Measurements from ENCODE around the gene HIC1. TPM values are rescaled to one million over a fixed set of nuclear protein-coding genes. Genes with fewer than 3 reads are reported as not detected.
A peak's percentile ranks its signal among the peaks of the same experiment; 100 is the strongest.

The HIC1 gene, protein sequence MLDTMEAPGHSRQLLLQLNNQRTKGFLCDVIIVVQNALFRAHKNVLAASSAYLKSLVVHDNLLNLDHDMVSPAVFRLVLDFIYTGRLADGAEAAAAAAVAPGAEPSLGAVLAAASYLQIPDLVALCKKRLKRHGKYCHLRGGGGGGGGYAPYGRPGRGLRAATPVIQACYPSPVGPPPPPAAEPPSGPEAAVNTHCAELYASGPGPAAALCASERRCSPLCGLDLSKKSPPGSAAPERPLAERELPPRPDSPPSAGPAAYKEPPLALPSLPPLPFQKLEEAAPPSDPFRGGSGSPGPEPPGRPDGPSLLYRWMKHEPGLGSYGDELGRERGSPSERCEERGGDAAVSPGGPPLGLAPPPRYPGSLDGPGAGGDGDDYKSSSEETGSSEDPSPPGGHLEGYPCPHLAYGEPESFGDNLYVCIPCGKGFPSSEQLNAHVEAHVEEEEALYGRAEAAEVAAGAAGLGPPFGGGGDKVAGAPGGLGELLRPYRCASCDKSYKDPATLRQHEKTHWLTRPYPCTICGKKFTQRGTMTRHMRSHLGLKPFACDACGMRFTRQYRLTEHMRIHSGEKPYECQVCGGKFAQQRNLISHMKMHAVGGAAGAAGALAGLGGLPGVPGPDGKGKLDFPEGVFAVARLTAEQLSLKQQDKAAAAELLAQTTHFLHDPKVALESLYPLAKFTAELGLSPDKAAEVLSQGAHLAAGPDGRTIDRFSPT
- polyA plus RNA-seq = 0.64 to 1.1 TPM (median 0.92 TPM) in 3 replicates
- not detected for polyA plus RNA-seq (2011; ENCODE audit: low read depth)
- polyA plus RNA-seq (2011; cell fraction: cytosol; rRNA removed) = 0.23 and 0.82 TPM in 2 replicates
- 1.4 and 1.5 TPM in 2 replicates for polyA plus RNA-seq (2011; cell fraction: nucleus; rRNA removed)
- 0.45 and 1.7 TPM in 2 replicates for polyA plus RNA-seq (2012; ENCODE audit: low replicate concordance)
- polyA minus RNA-seq = 0.58 to 1.4 TPM (median 1.3 TPM) in 3 replicates
- polyA minus RNA-seq (2011; cell fraction: cytosol; rRNA and poly(A)+ RNA removed) = 6.5 TPM
- 2.1 and 3.1 TPM in 2 replicates for polyA minus RNA-seq (2011; cell fraction: nucleus; rRNA and poly(A)+ RNA removed)

DNA sequence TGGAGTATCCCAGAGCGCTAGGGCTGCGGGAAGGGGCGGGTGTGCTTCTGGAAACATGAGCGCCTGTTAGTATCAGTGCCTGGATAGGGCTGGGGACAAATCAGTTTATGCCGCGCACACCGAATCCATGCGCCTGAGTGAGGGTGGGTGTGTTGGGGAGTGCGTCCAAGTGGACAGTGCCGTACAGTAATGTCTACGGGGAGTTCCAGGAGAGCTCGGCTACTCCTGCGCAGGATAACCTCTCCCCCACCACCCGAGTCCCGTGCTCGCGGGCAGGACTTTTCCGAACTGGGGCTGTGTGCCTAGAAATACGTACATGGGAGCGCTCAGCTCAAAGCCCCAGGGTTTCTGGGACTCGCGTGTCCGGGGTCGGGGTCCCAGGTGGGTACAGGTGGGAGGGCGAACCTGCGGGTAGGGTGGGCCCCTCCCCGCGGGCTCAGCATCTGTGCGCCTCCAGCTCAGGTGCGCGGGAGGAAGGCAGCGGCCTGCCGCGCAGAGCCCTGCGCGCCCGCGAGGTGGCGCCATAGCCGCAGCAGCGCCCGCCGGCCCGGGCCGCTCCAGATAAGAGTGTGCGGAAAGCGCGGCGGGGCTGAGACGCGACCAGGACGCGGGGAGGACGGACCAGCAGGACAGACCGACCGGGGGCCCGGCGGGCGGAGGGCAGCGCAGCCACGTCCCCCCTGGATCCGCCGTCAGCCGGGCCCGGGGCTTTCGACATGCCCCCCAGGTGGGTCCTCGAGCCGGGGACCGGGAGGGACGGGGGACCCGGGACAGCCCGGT lies at the start of gene HIC1:
Gene HIC1 (plus strand): TSS at position 592 of the 780 bp plus-strand sequence. CDS start 1,588 bp downstream, outside the sequence.
- no peaks in the 10 kb centered on the region for H3K9me3 ChIP-seq (ENCODE audit: control insufficient read depth, low read depth, low read length)
- no peaks in the 10 kb centered on the region for H3K9me1 ChIP-seq (ENCODE audit: control insufficient read depth, extremely low read depth, insufficient read depth, low read length)
- H2AFZ ChIP-seq (ENCODE audit: control insufficient read depth, low read length) = peak within 1 kb of the TSS; percentile 30
- H3K9ac ChIP-seq (ENCODE audit: control insufficient read depth, extremely low read depth, insufficient read depth, low read length) = peak within 1 kb of the TSS; percentile 56
- H3K4me3 ChIP-seq (ENCODE audit: control insufficient read depth in 2 of 3, extremely low read depth in 1 of 3, insufficient read depth in 2 of 3, low read depth in 1 of 3, low read length in 3 of 3) = peak within 1 kb of the TSS; percentile 43 to 70 (median 63)
- H3K4me1 ChIP-seq (ENCODE audit: control insufficient read depth, extremely low read depth, insufficient read depth, low read length) = peaks cover 14% of the 10 kb centered on the region
- DNase-seq (ENCODE audit: low read depth, low spot score) (no peak), FAIRE-seq (no peak)
- H4K20me1 ChIP-seq (ENCODE audit: control insufficient read depth, extremely low read depth, insufficient read depth, low read length) = peaks cover 9% of the 10 kb centered on the region
- peak within 1 kb of the TSS; percentile 4 for H3K27ac ChIP-seq (ENCODE audit: control insufficient read depth, insufficient read depth, low read length)
- H3K79me2 ChIP-seq (ENCODE audit: control insufficient read depth, insufficient read depth, low read length) = peaks cover 5% of the 10 kb centered on the region
- TF ChIP-seq EZH2 (IDR thresholded peaks at IDR 0.05; ENCODE audit: low read length) = no peak
- TF ChIP-seq, protein P1, sequence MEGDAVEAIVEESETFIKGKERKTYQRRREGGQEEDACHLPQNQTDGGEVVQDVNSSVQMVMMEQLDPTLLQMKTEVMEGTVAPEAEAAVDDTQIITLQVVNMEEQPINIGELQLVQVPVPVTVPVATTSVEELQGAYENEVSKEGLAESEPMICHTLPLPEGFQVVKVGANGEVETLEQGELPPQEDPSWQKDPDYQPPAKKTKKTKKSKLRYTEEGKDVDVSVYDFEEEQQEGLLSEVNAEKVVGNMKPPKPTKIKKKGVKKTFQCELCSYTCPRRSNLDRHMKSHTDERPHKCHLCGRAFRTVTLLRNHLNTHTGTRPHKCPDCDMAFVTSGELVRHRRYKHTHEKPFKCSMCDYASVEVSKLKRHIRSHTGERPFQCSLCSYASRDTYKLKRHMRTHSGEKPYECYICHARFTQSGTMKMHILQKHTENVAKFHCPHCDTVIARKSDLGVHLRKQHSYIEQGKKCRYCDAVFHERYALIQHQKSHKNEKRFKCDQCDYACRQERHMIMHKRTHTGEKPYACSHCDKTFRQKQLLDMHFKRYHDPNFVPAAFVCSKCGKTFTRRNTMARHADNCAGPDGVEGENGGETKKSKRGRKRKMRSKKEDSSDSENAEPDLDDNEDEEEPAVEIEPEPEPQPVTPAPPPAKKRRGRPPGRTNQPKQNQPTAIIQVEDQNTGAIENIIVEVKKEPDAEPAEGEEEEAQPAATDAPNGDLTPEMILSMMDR (optimal IDR thresholded peaks at IDR 0.05 in 1 of 3, IDR thresholded peaks at IDR 0.05 in 1 of 3, conservative IDR thresholded peaks at IDR 0.05 in 1 of 3; ENCODE audit: extremely low read depth in 1 of 3, insufficient read depth in 2 of 3, low read length in 3 of 3) = peak; percentile 59 to 86 (median 73)
- H3K36me3 ChIP-seq (ENCODE audit: control insufficient read depth in 2 of 2, extremely low read depth in 1 of 2, insufficient read depth in 2 of 2, low read length in 2 of 2) = no peaks in the 10 kb centered on the region
- peak within 1 kb of the TSS; percentile 78 for H3K4me2 ChIP-seq (ENCODE audit: control insufficient read depth, extremely low read depth, insufficient read depth, low read depth, low read length)
- dilution Hi-C loops (cut with MboI; ENCODE audit: extremely low pct_ligation_motif_present, low sequenced_read_pairs) = no loop called here
- peaks cover 15% of the 10 kb centered on the region for H3K27me3 ChIP-seq (ENCODE audit: control insufficient read depth, extremely low read depth, insufficient read depth, low read length)

- Histone ChIP-seq H3K27ac (ENCODE audit: control insufficient read depth, insufficient read depth, low read length) (no peak overlapping the region), H3K4me3 (ENCODE audit: control insufficient read depth in 2 of 3, extremely low read depth in 1 of 3, insufficient read depth in 2 of 3, low read depth in 1 of 3, low read length in 3 of 3) (no peak overlapping the region), H3K79me2 (ENCODE audit: control insufficient read depth, insufficient read depth, low read length) (no peaks in the 10 kb centered on the region), H3K4me1 (ENCODE audit: control insufficient read depth, extremely low read depth, insufficient read depth, low read length) (peaks cover 17% of the 10 kb centered on the region), H3K9me3 (ENCODE audit: control insufficient read depth, low read depth, low read length) (no peaks in the 10 kb centered on the region), H3K9me1 (ENCODE audit: control insufficient read depth, extremely low read depth, insufficient read depth, low read length) (no peaks in the 10 kb centered on the region), H3K27me3 (ENCODE audit: control insufficient read depth, extremely low read depth, insufficient read depth, low read length) (no peaks in the 10 kb centered on the region), H4K20me1 (ENCODE audit: control insufficient read depth, extremely low read depth, insufficient read depth, low read length) (no peaks in the 10 kb centered on the region), H3K9ac (ENCODE audit: control insufficient read depth, extremely low read depth, insufficient read depth, low read length) (no peak overlapping the region), H2AFZ (ENCODE audit: control insufficient read depth, low read length) (no peak overlapping the region), H3K4me2 (ENCODE audit: control insufficient read depth, extremely low read depth, insufficient read depth, low read depth, low read length) (no peak overlapping the region), H3K36me3 (ENCODE audit: control insufficient read depth in 2 of 2, extremely low read depth in 1 of 2, insufficient read depth in 2 of 2, low read length in 2 of 2) (peaks cover 0 to 5% of the 10 kb centered on the region in 2 experiments)
- dilution Hi-C loops (cut with MboI; ENCODE audit: extremely low pct_ligation_motif_present, low sequenced_read_pairs) = no loop called here
- TF ChIP-seq, protein P1 (optimal IDR thresholded peaks at IDR 0.05 in 1 of 3, IDR thresholded peaks at IDR 0.05 in 1 of 3, conservative IDR thresholded peaks at IDR 0.05 in 1 of 3; ENCODE audit: extremely low read depth in 1 of 3, insufficient read depth in 2 of 3, low read length in 3 of 3) = no peak
- no peak for TF ChIP-seq EZH2 (IDR thresholded peaks at IDR 0.05; ENCODE audit: low read length)
- FAIRE-seq = no peak
- no peak for DNase-seq (ENCODE audit: low read depth, low spot score)
These were observed 46.4 kb upstream of the HIC1 start for GRCh38 chr17:2008332-2009126.
